ENCODE data around the gene FAF2.

- TF ChIP-seq POLR2A (IDR thresholded peaks at IDR 0.05) (no peak), CTCF (IDR thresholded peaks at IDR 0.05) (no peak)
Observed at GRCh38 chr5:176553260-176554085, 105.3 kb downstream of the FAF2 start.
